K562 (cell line): ENCODE measurements around the gene PEBP1. TPM values are rescaled to one million over a fixed set of nuclear protein-coding genes. Genes with fewer than 3 reads are reported as not detected.

Experiments
- ARID1B ChIP-seq: fragments of 450-650 bp; IDR thresholded peaks from 2 replicates; pipeline ENCODE4 v1.6.1; 2016; ENCODE audit warnings: antibody characterized with exemption, mild to moderate bottlenecking, inconsistent platforms
- ATF3 ChIP-seq, 2 experiments: fragments of 450-650 bp in 1 of 2; sonication (generic) in 1 of 2; formaldehyde crosslinking in 1 of 2; IDR thresholded peaks in 1 of 2; conservative IDR thresholded peaks in 1 of 2; 2 replicates each; pipeline versions ENCODE4 v1.6.1 to v1.8.1; 2016 to 2023; ENCODE audit warnings: mild to moderate bottlenecking in 2 of 2, moderate library complexity in 2 of 2, inconsistent platforms in 1 of 2, missing genetic modification reagents in 1 of 2
- CREBBP ChIP-seq: IDR thresholded peaks from one replicate; pipeline ENCODE4 v1.6.1; 2012; ENCODE audit warnings: low read depth, mild to moderate bottlenecking, control low read depth, inconsistent platforms, low read length
- CTBP1 ChIP-seq: fragments of 450-650 bp; IDR thresholded peaks from 2 replicates; pipeline ENCODE4 v1.6.1; 2016; ENCODE audit warnings: borderline replicate concordance
- FOXK1 ChIP-seq: sonication (generic); formaldehyde crosslinking; IDR thresholded peaks from 2 replicates; pipeline ENCODE4 v1.8.0; 2022; ENCODE audit warnings: missing genetic modification reagents, mild to moderate bottlenecking, borderline replicate concordance
- HDAC6 ChIP-seq: IDR thresholded peaks from 2 replicates; pipeline ENCODE4 v1.6.1; 2012; ENCODE audit warnings: low read depth, mild to moderate bottlenecking, control low read depth, inconsistent platforms, low read length, moderate library complexity
- KDM1A ChIP-seq, 2 experiments: fragments of 450-650 bp; IDR thresholded peaks; 2 replicates each; pipeline ENCODE4 v1.6.1; 2016; ENCODE audit warnings: mild to moderate bottlenecking in 2 of 2
- NCOR1 ChIP-seq: fragments of 450-650 bp; IDR thresholded peaks from 2 replicates; pipeline ENCODE4 v1.6.1; 2016; ENCODE audit warnings: mild to moderate bottlenecking, moderate library complexity
- NUFIP1 ChIP-seq: fragments of 450-650 bp; IDR thresholded peaks from 2 replicates; pipeline ENCODE4 v1.6.1; 2018; ENCODE audit not compliant: partially characterized antibody
- RCOR1 ChIP-seq, 2 experiments: IDR thresholded peaks; 2 replicates each; pipeline ENCODE4 v1.6.1; 2012; ENCODE audit warnings: low read depth in 2 of 2, low read length in 2 of 2, borderline replicate concordance in 1 of 2, improper control_type of control experiment in 1 of 2
- SMARCB1 ChIP-seq: IDR thresholded peaks from 2 replicates; pipeline ENCODE4 v1.6.1; 2011; ENCODE audit warnings: improper control_type of control experiment, low read depth; ENCODE audit not compliant: insufficient read length
- SRSF9 ChIP-seq: fragments of 200-400 bp; formaldehyde crosslinking; IDR thresholded peaks from 2 replicates; pipeline ENCODE4 v1.6.1; 2017; ENCODE audit warnings: low read depth, low read length, borderline replicate concordance
- TAL1 ChIP-seq: fragments of 450-650 bp; IDR thresholded peaks from 2 replicates; pipeline ENCODE4 v1.6.1; 2016; ENCODE audit warnings: mild to moderate bottlenecking
- TBP ChIP-seq: optimal IDR thresholded peaks from 2 replicates; pipeline ENCODE3; 2011; ENCODE audit warnings: low read depth, low read length, improper control_type of control experiment
- ZC3H8 ChIP-seq: fragments of 450-650 bp; IDR thresholded peaks from 2 replicates; pipeline ENCODE4 v1.6.1; 2017
- ZNF12 ChIP-seq: sonication (generic); formaldehyde crosslinking; IDR thresholded peaks from 2 replicates; pipeline ENCODE4 v1.4.0; 2020; ENCODE audit warnings: mild to moderate bottlenecking, missing genetic modification reagents
- ZNF143 ChIP-seq: sonication (generic); formaldehyde crosslinking; IDR thresholded peaks from 2 replicates; pipeline ENCODE4 v1.9.0; 2022; ENCODE audit warnings: mild to moderate bottlenecking, missing genetic modification reagents
- ZNF263 ChIP-seq: sonication (generic); formaldehyde crosslinking; IDR thresholded peaks from 2 replicates; pipeline ENCODE4 v1.8.0; 2022; ENCODE audit warnings: mild to moderate bottlenecking, missing genetic modification reagents, borderline replicate concordance
- ZNF280A ChIP-seq: fragments of 450-650 bp; IDR thresholded peaks from 2 replicates; pipeline ENCODE4 v1.6.1; 2018; ENCODE audit warnings: mild to moderate bottlenecking, low read depth; ENCODE audit not compliant: partially characterized antibody
- ZNF316 ChIP-seq: fragments of 450-650 bp; IDR thresholded peaks from 2 replicates; pipeline ENCODE4 v1.6.1; 2016
- ZNF592 ChIP-seq: fragments of 450-650 bp; IDR thresholded peaks from 2 replicates; pipeline ENCODE4 v1.6.1; 2017; ENCODE audit warnings: antibody characterized with exemption, mild to moderate bottlenecking
- polyA plus RNA-seq, 8 experiments: library from polyadenylated mRNA; depleted of rRNA in 4 of 8; stranded (reverse) in 5 of 8; unstranded in 3 of 8; fragments of >200 nt; fragmentation: Nextera tagmentation in 2 of 8; fragmentation: Illumina TruSeq in 1 of 8; extraction: Ambion mirVana in 2 of 8; extraction: Trizol in 1 of 8; gene quantifications; 2 replicates each; pipeline versions ENCODE4 v1.2.1 to v1.2.3, GENCODE V29; 2011 to 2014; ENCODE audit warnings: inconsistent platforms in 1 of 8, missing spikeins in 1 of 8
- total RNA-seq, 7 experiments: library from RNA; depleted of rRNA in 6 of 7; stranded (reverse); fragments of >200 nt in 6 of 7; fragmentation: Illumina TruSeq in 2 of 7; extraction: Trizol in 2 of 7; gene quantifications; 2 replicates each; pipeline versions ENCODE4 v1.2.1 to v1.2.3, GENCODE V29; 2011 to 2021; ENCODE audit warnings: low replicate concordance in 1 of 7
- TF ChIP-seq, protein P1 (sequence below): fragments of 250-450 bp; sonication (Bioruptor Pico); IDR thresholded peaks from 2 replicates; pipeline ENCODE4 v1.5.0; 2021

The PEBP1 gene
- total and polyA plus RNA-seq, 9 of the 15 experiments (the other 6 are each of a cell fraction or from before 2014, with no cell fraction given), result 77.3 to 207 (median 153) TPM

DNA sequence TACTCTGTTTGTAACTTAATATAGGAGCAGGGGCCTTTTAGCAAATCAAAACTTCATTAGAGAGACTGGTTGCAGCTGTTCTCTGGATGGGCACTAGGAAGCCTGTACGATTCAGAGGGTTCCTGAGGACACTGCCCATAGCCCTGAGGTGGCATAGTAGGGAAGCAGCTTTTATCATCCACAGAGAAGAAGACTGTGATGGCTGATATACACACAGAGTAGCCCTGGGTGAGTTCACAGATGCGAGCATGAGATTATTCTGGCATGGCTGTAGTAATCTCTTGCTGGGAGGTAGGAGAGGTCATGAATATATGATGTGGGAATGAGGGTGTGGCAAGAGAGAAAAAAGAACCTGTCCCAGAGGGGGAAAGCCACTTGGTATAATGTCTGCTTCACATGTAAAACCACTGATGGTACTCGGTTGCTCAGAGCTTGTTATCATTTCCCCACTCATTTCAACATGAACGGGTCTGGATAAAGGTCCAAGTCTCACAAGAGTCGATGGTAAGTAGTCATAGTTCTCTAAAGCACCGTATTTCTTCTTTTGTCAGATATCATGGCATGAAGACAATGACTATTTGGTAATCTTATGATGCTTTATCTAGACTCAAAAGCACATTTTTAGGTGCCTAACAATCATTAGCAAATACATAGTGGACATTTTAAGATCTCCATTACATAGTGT lies 52.0 kb downstream of the PEBP1 start (continued):
- TF ChIP-seq KDM1A (IDR thresholded peaks at IDR 0.05), result 0 out of 4 replicates have a peak, but pooled peaks of 1 of the 2 experiments have one; percentile 23
- no peak for TF ChIP-seq ZC3H8
- TF ChIP-seq CREBBP, result no peak
- peak; percentile 39; the same call in 1 of the 2 replicates for TF ChIP-seq NCOR1
- TF ChIP-seq FOXK1, result no peak
- no peak for TF ChIP-seq ZNF316
- peak in 1 of 2 experiments; percentile 41; a peak in 1 of 4 replicates for TF ChIP-seq RCOR1 (IDR thresholded peaks at IDR 0.05; ENCODE audit: borderline replicate concordance in 1 of 2, low read depth in 2 of 2, low read length in 2 of 2)
- TF ChIP-seq, protein P1, sequence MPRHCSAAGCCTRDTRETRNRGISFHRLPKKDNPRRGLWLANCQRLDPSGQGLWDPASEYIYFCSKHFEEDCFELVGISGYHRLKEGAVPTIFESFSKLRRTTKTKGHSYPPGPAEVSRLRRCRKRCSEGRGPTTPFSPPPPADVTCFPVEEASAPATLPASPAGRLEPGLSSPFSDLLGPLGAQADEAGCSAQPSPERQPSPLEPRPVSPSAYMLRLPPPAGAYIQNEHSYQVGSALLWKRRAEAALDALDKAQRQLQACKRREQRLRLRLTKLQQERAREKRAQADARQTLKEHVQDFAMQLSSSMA, result no peak
- TF ChIP-seq ZNF263 (CRISPR knock-in tag), result no peak
- TF ChIP-seq SRSF9, result no peak
- TF ChIP-seq ZNF12 (CRISPR knock-in tag), result no peak
- no peak for TF ChIP-seq ZNF592
- TF ChIP-seq ZNF143 (CRISPR knock-in tag), result no peak
- TF ChIP-seq CTBP1, result peak; percentile 56; the same call in 1 of the 2 replicates
- peak; percentile 36 for TF ChIP-seq TAL1
- no peak for TF ChIP-seq ZNF280A
- no peak for TF ChIP-seq ATF3 (IDR thresholded peaks at IDR 0.05)
- no peak for TF ChIP-seq ATF3 (CRISPR knock-in tag; conservative IDR thresholded peaks at IDR 0.05)
- TF ChIP-seq HDAC6, result no peak
- TF ChIP-seq SMARCB1, result no peak
- no peak for TF ChIP-seq TBP
- no peak for TF ChIP-seq NUFIP1
- peak; percentile 59 for TF ChIP-seq ARID1B
